ENCODE data around the gene RAB3IL1.

DNA sequence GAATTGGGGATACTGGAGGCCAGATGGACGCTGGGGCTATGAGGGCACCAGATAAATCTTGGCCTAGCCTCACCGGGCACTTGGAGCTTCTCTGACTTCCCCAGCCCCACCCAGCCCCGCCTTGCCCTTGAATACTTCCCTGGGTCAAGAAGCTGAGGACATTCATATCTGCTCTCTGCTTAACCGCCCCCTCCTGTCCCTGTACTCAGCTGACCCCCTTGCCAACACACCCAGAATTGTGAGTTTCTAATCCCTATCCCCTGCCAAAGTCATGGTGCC lies 48.0 kb downstream of the RAB3IL1 start:
- no peak for TF ChIP-seq POLR2A (IDR thresholded peaks at IDR 0.05; ENCODE audit: low read length)
- no peak for TF ChIP-seq GATA1 (IDR thresholded peaks at IDR 0.05; ENCODE audit: low read depth, low read length)

Data from erythroblast (primary cell).